HG03045 (cell line): ENCODE measurements around the gene ALAS2.
"Not testable (repeated sequence)": the region's sequence is repeated elsewhere in the genome, so short reads cannot be mapped to it uniquely, and the experiment has no call there.

Experiments
- ATAC-seq: cut with Tn5 transposase; IDR thresholded peaks from one replicate; pipeline ENCODE4 v1.9.1; 2021; ENCODE audit warnings: mild to moderate bottlenecking, moderate library complexity; ENCODE audit not compliant: unreplicated experiment

Gene ALAS2

GRCh38 chrX:55030271-55031205 is at the start of gene ALAS2:
TSS of gene ALAS2 (minus strand) at chrX:55030977. CDS start at chrX:55026000, 4,977 bp downstream.
- ATAC-seq: no peak

GRCh38 chrX:55074851-55075467 is 44.2 kb upstream of the ALAS2 start, which contains the start of gene PAGE2B:
TSS of gene PAGE2B (plus strand) at chrX:55075030. CDS start at chrX:55076042, 1,012 bp downstream.
- ATAC-seq: no peak

GRCh38 chrX:55072286-55072685 is 41.5 kb upstream of the ALAS2 start:
- no peak for ATAC-seq

- ATAC-seq: not testable (repeated sequence)
Observed at GRCh38 chrX:55067180-55067579, 36.4 kb upstream of the ALAS2 start.

GRCh38 chrX:55057675-55058249 is 27.0 kb upstream of the ALAS2 start:
- ATAC-seq: no peak

- ATAC-seq: no peak
Observed at GRCh38 chrX:55056820-55057674, 26.3 kb upstream of the ALAS2 start.

- not testable (repeated sequence) for ATAC-seq
Observed at GRCh38 chrX:55050599-55050998, 19.8 kb upstream of the ALAS2 start.

- ATAC-seq: no peak
Observed at GRCh38 chrX:55041514-55041913, 10.7 kb upstream of the ALAS2 start.

GRCh38 chrX:55039471-55039870 is 8.7 kb upstream of the ALAS2 start:
- ATAC-seq: no peak

GRCh38 chrX:55033429-55033828 is 2.7 kb upstream of the ALAS2 start:
- no peak for ATAC-seq

GRCh38 chrX:55029291-55029690 is 1.5 kb downstream of the ALAS2 start:
- no peak for ATAC-seq

- no peak for ATAC-seq
Observed at GRCh38 chrX:55028611-55029010, 2.2 kb downstream of the ALAS2 start.

- ATAC-seq: no peak
Observed at GRCh38 chrX:55028040-55028439, 2.7 kb downstream of the ALAS2 start.

- no peak for ATAC-seq
Observed at GRCh38 chrX:55026840-55027239, 3.9 kb downstream of the ALAS2 start.

- no peak for ATAC-seq
Observed at GRCh38 chrX:55026143-55026542, 4.6 kb downstream of the ALAS2 start.

- no peak for ATAC-seq
Observed at GRCh38 chrX:55014897-55015299, 15.9 kb downstream of the ALAS2 start.

- no peak for ATAC-seq
Observed at GRCh38 chrX:55011294-55011693, 19.5 kb downstream of the ALAS2 start.

GRCh38 chrX:55008571-55009358 is 22.0 kb downstream of the ALAS2 start:
- no peak for ATAC-seq

- no peak for ATAC-seq
Observed at GRCh38 chrX:55007656-55008055, 23.1 kb downstream of the ALAS2 start.
